OCI-LY3 (cell line): ENCODE measurements around the gene NINL.
"Not testable (repeated sequence)": the region's sequence is repeated elsewhere in the genome, so short reads cannot be mapped to it uniquely, and the experiment has no call there.

ENCODE experiments used
- H2AFZ ChIP-seq: fragments of 200-600, 300-600 bp; shearing (Covaris generic); 2 replicates; pipeline ENCODE4 v1.6.0; 2014; ENCODE audit warnings: antibody characterized with exemption, low read depth, low read length
- H3K27ac ChIP-seq: fragments of 200-600, 300-600 bp; sonication (generic); 2 replicates; pipeline ENCODE4 v1.5.1; 2014; ENCODE audit warnings: mild to moderate bottlenecking, low read length, moderate library complexity, mixed read lengths
- H3K27me3 ChIP-seq: fragments of 200-600, 300-600 bp; sonication (generic); 2 replicates; pipeline ENCODE4 v1.6.1; 2014; ENCODE audit warnings: low read depth, low read length, mixed read lengths
- H3K36me3 ChIP-seq: fragments of 200-600, 300-600 bp; sonication (generic); replicated peaks from 2 replicates; pipeline ENCODE3; 2014; ENCODE audit warnings: low read depth, low read length, mixed read lengths
- H3K4me1 ChIP-seq: fragments of 300-600, 200-600 bp; sonication (generic); 2 replicates; pipeline ENCODE4 v1.6.1; 2014; ENCODE audit warnings: low read length, mixed read lengths
- H3K4me2 ChIP-seq: fragments of 200-600, 300-600 bp; sonication (generic); 2 replicates; pipeline ENCODE4 v1.6.1; 2014; ENCODE audit warnings: low read length, mixed read lengths
- H3K4me3 ChIP-seq: fragments of 300-600, 200-600 bp; sonication (generic); 2 replicates; pipeline ENCODE4 v1.5.1; 2014; ENCODE audit warnings: antibody characterized with exemption, mild to moderate bottlenecking, low read length, moderate library complexity
- H3K79me2 ChIP-seq: fragments of 300-600, 200-600 bp; shearing (Covaris generic); 2 replicates; pipeline ENCODE4 v1.6.1; 2014; ENCODE audit warnings: mild to moderate bottlenecking, low read length, mixed read lengths
- H3K9ac ChIP-seq: fragments of 300-600, 200-600 bp; shearing (Covaris generic); 2 replicates; pipeline ENCODE4 v1.6.0; 2014; ENCODE audit warnings: mild to moderate bottlenecking, low read length, moderate library complexity
- H3K9me3 ChIP-seq: fragments of 200-600, 300-600 bp; shearing (Covaris generic); 2 replicates; pipeline ENCODE4 v1.6.1; 2014; ENCODE audit warnings: low read length, mixed read lengths; ENCODE audit not compliant: insufficient read depth
- H4K20me1 ChIP-seq: fragments of 200-600, 300-600 bp; sonication (generic); 2 replicates; pipeline ENCODE4 v1.6.1; 2016; ENCODE audit warnings: low read length, mixed read lengths; ENCODE audit not compliant: insufficient read depth
- CTCF ChIP-seq: fragments of 200-600, 300-600 bp; sonication (generic); IDR thresholded peaks from 2 replicates; pipeline ENCODE4 v1.5.1; 2014; ENCODE audit warnings: antibody characterized with exemption, low read length, low read depth
- EZH2phosphoT487 ChIP-seq: fragments of 200-600 bp; shearing (Covaris generic); IDR thresholded peaks from 2 replicates; pipeline ENCODE4 v1.6.1; 2018; ENCODE audit warnings: antibody characterized with exemption, mixed run types, low read depth

NINL gene

GRCh38 chr20:25477014-25477882 lies 108.1 kb downstream of the NINL start:
- TF ChIP-seq CTCF = no peak
- no peak for TF ChIP-seq EZH2phosphoT487
- H3K4me1 ChIP-seq = peaks cover 6% of the 10 kb centered on the region; the same call in 1 of the 2 replicates
- no peaks in the 10 kb centered on the region for H4K20me1 ChIP-seq
- H3K4me2 ChIP-seq = no peak overlapping the region
- no peak overlapping the region for H3K27ac ChIP-seq
- no peak overlapping the region for H3K4me3 ChIP-seq
- H2AFZ ChIP-seq = no peak overlapping the region
- no peaks in the 10 kb centered on the region; the same call in 1 of the 2 replicates for H3K27me3 ChIP-seq
- H3K9me3 ChIP-seq = no peaks in the 10 kb centered on the region
- no peaks in the 10 kb centered on the region for H3K79me2 ChIP-seq
- H3K9ac ChIP-seq = no peak overlapping the region
- H3K36me3 ChIP-seq = no peaks in the 10 kb centered on the region

GRCh38 chr20:25476106-25477013 lies 109.0 kb downstream of the NINL start:
- Histone ChIP-seq H3K79me2 (no peaks in the 10 kb centered on the region), H2AFZ (no peak overlapping the region), H3K4me1 (peaks cover 6% of the 10 kb centered on the region; the same call in 1 of the 2 replicates), H4K20me1 (no peaks in the 10 kb centered on the region), H3K9me3 (no peaks in the 10 kb centered on the region), H3K36me3 (no peaks in the 10 kb centered on the region), H3K27ac (no peak overlapping the region), H3K4me2 (no peak overlapping the region), H3K27me3 (no peaks in the 10 kb centered on the region; the same call in 1 of the 2 replicates), H3K4me3 (no peak overlapping the region), H3K9ac (no peak overlapping the region)
- TF ChIP-seq CTCF (no peak), EZH2phosphoT487 (no peak)

GRCh38 chr20:25473297-25473696 lies 112.0 kb downstream of the NINL start:
- not testable (repeated sequence) for H4K20me1 ChIP-seq, H3K4me3 ChIP-seq, H3K9ac ChIP-seq, H3K9me3 ChIP-seq, H2AFZ ChIP-seq, H3K79me2 ChIP-seq, H3K27ac ChIP-seq, H3K36me3 ChIP-seq, H3K27me3 ChIP-seq, H3K4me2 ChIP-seq
- H3K4me1 ChIP-seq = peaks cover 15% of the 10 kb centered on the region

- Histone ChIP-seq H3K9me3 (no peaks in the 10 kb centered on the region), H3K4me2 (no peak overlapping the region), H3K27ac (no peak overlapping the region), H3K27me3 (no peaks in the 10 kb centered on the region), H3K9ac (no peak overlapping the region), H3K4me3 (no peak overlapping the region), H2AFZ (no peak overlapping the region), H3K79me2 (no peaks in the 10 kb centered on the region), H3K36me3 (no peaks in the 10 kb centered on the region), H4K20me1 (no peaks in the 10 kb centered on the region), H3K4me1 (peaks cover 15% of the 10 kb centered on the region)
- TF ChIP-seq EZH2phosphoT487 (no peak), CTCF (no peak)
These were observed 114.3 kb downstream of the NINL start for GRCh38 chr20:25471020-25471419.
